Measurements from ENCODE around the gene TEX261.
"Not testable (repeated sequence)": the region's sequence is repeated elsewhere in the genome, so short reads cannot be mapped to it uniquely, and the experiment has no call there.

TEX261 gene

GRCh38 chr2:70999931-71000330 lies 5.3 kb upstream of the TEX261 start:
- DNase-seq, result not testable (repeated sequence)

GRCh38 chr2:70999362-70999761 lies 4.7 kb upstream of the TEX261 start:
- no peak for DNase-seq

GRCh38 chr2:70998885-70999284 lies 4.2 kb upstream of the TEX261 start:
- not testable (repeated sequence) for DNase-seq

GRCh38 chr2:70995426-70995729 lies 705 bp upstream of the TEX261 start:
- no peak for DNase-seq

GRCh38 chr2:70994009-70994698 lies 519 bp downstream of the TEX261 start:
- no peak for DNase-seq

- no peak for DNase-seq
Measured at GRCh38 chr2:70992945-70993853, 1.5 kb downstream of the TEX261 start.

GRCh38 chr2:70991742-70992141 lies 2.9 kb downstream of the TEX261 start:
- no peak for DNase-seq

- no peak for DNase-seq
Measured at GRCh38 chr2:70991142-70991541, 3.5 kb downstream of the TEX261 start.

- no peak for DNase-seq
Measured at GRCh38 chr2:70990216-70990615, 4.5 kb downstream of the TEX261 start.

GRCh38 chr2:70988726-70989648 lies 5.7 kb downstream of the TEX261 start:
- no peak for DNase-seq

GRCh38 chr2:70988151-70988550 lies 6.5 kb downstream of the TEX261 start:
- DNase-seq, result no peak

- DNase-seq, result no peak
Measured at GRCh38 chr2:70987386-70987785, 7.3 kb downstream of the TEX261 start.

- no peak for DNase-seq
Measured at GRCh38 chr2:70986499-70987189, 8.0 kb downstream of the TEX261 start.

GRCh38 chr2:70985956-70986355 lies 8.7 kb downstream of the TEX261 start:
- DNase-seq, result no peak

GRCh38 chr2:70985283-70985688 lies 9.4 kb downstream of the TEX261 start:
- no peak for DNase-seq

GRCh38 chr2:70984576-70985282 lies 9.9 kb downstream of the TEX261 start:
- DNase-seq, result peak; percentile 17

GRCh38 chr2:70984228-70984575 lies 10.5 kb downstream of the TEX261 start:
- no peak for DNase-seq

- DNase-seq, result no peak
Measured at GRCh38 chr2:70983506-70984227, 11.0 kb downstream of the TEX261 start.

- DNase-seq, result no peak
Measured at GRCh38 chr2:70982971-70983370, 11.7 kb downstream of the TEX261 start.

- DNase-seq, result no peak
Measured at GRCh38 chr2:70981866-70982810, 12.5 kb downstream of the TEX261 start.

Data from midbrain (tissue), 1 donor.